Vagina (tissue), 2 donors: Measurements from ENCODE around the gene WNK2.

Experiments
- CTCF ChIP-seq, 3 experiments: fragments of 450-650 bp in 2 of 3; fragments of 200-600 bp in 1 of 3; sonication (generic) in 1 of 3; IDR thresholded peaks; one replicate each; pipeline ENCODE4 v1.5.1; 2017 to 2019; ENCODE audit warnings: antibody characterized with exemption in 3 of 3, mild to moderate bottlenecking in 2 of 3, moderate library complexity in 2 of 3
- POLR2A ChIP-seq, 2 donors: fragments of 450-650 bp; IDR thresholded peaks; one replicate each; pipeline ENCODE4 v1.6.1; 2017; ENCODE audit warnings: antibody characterized with exemption in 2 of 2, mild to moderate bottlenecking in 2 of 2, moderate library complexity in 2 of 2
- POLR2AphosphoS5 ChIP-seq, 2 donors: sonication (generic); formaldehyde crosslinking; IDR thresholded peaks; one replicate each; pipeline ENCODE4 v1.9.0; 2017; ENCODE audit warnings: antibody characterized with exemption in 2 of 2, mild to moderate bottlenecking in 2 of 2, low read depth in 1 of 2; ENCODE audit not compliant: insufficient read depth in 1 of 2

GRCh38 chr9:93320591-93321219, 136.8 kb downstream of the WNK2 start:
- TF ChIP-seq POLR2A (IDR thresholded peaks at IDR 0.05), result no peak
- no peak for TF ChIP-seq POLR2AphosphoS5 (IDR thresholded peaks at IDR 0.05; ENCODE audit: insufficient read depth in 1 of 2, low read depth in 1 of 2)
- no peak for TF ChIP-seq CTCF (IDR thresholded peaks at IDR 0.05)
